H9 (cell line): Measurements from ENCODE around the gene AIPL1. TPM values are rescaled to one million over a fixed set of nuclear protein-coding genes. Genes with fewer than 3 reads are reported as not detected.
A peak's percentile ranks its signal among the peaks of the same experiment; 100 is the strongest.

Experiments
- DNase-seq: peaks from one replicate; pipeline ENCODE4 v3.0.0-alpha.2; 2017
- H2AFZ ChIP-seq: one replicate; pipeline ENCODE4 v1.6.1; 2013; ENCODE audit warnings: mild to moderate bottlenecking, low read length, control low read depth, moderate library complexity
- H2AK5ac ChIP-seq: 2 replicates; pipeline ENCODE4 v1.6.1; 2013; ENCODE audit warnings: low read length, control low read depth, mixed read lengths; ENCODE audit not compliant: insufficient read length
- H2BK120ac ChIP-seq: one replicate; pipeline ENCODE4 v1.6.1; 2013; ENCODE audit warnings: low read depth, mild to moderate bottlenecking, low read length, control low read depth, inconsistent platforms; ENCODE audit not compliant: poor library complexity, severe bottlenecking
- H2BK12ac ChIP-seq: 2 replicates; pipeline ENCODE4 v1.6.1; 2013; ENCODE audit warnings: low read length, control low read depth, mixed read lengths, low read depth; ENCODE audit not compliant: insufficient read length
- H2BK15ac ChIP-seq: 2 replicates; pipeline ENCODE4 v1.6.1; 2013; ENCODE audit warnings: low read depth, low read length, control low read depth
- H2BK20ac ChIP-seq: one replicate; pipeline ENCODE4 v1.6.1; 2013; ENCODE audit warnings: low read depth, mild to moderate bottlenecking, low read length, control low read depth, inconsistent platforms; ENCODE audit not compliant: poor library complexity, severe bottlenecking
- H2BK5ac ChIP-seq: 2 replicates; pipeline ENCODE4 v1.6.1; 2013; ENCODE audit warnings: low read length, control low read depth, mixed read lengths; ENCODE audit not compliant: insufficient read length
- H3K14ac ChIP-seq: 2 replicates; pipeline ENCODE4 v1.6.1; 2013; ENCODE audit warnings: low read length, control low read depth; ENCODE audit not compliant: insufficient read depth
- H3K18ac ChIP-seq: 2 replicates; pipeline ENCODE4 v1.6.1; 2013; ENCODE audit warnings: low read depth, mild to moderate bottlenecking, mixed read lengths, low read length, control low read depth; ENCODE audit not compliant: insufficient read length
- H3K23ac ChIP-seq: 2 replicates; pipeline ENCODE4 v1.6.1; 2013; ENCODE audit warnings: low read length, control low read depth, mixed read lengths, low read depth; ENCODE audit not compliant: insufficient read length
- H3K23me2 ChIP-seq: 2 replicates; pipeline ENCODE4 v1.6.1; 2013; ENCODE audit warnings: low read depth, mild to moderate bottlenecking, mixed read lengths, low read length, control low read depth; ENCODE audit not compliant: insufficient read length, poor library complexity, severe bottlenecking
- H3K27ac ChIP-seq: 2 replicates; pipeline ENCODE4 v1.5.1; 2013; ENCODE audit warnings: low read length, control low read depth, mixed read lengths, low read depth; ENCODE audit not compliant: insufficient read length
- H3K27me3 ChIP-seq: 2 replicates; pipeline ENCODE4 v1.6.1; 2013; ENCODE audit warnings: low read length, control low read depth, inconsistent platforms; ENCODE audit not compliant: insufficient read depth
- H3K4ac ChIP-seq: 2 replicates; pipeline ENCODE4 v1.6.1; 2013; ENCODE audit warnings: low read depth, mild to moderate bottlenecking, control low read depth, inconsistent platforms, low read length, moderate library complexity
- H3K4me1 ChIP-seq: 2 replicates; pipeline ENCODE4 v1.6.1; 2013; ENCODE audit warnings: low read length, control low read depth, inconsistent platforms; ENCODE audit not compliant: insufficient read depth
- H3K4me2 ChIP-seq: 2 replicates; pipeline ENCODE4 v1.6.1; 2013; ENCODE audit warnings: low read length, control low read depth, mixed read lengths; ENCODE audit not compliant: insufficient read length, insufficient read depth
- H3K56ac ChIP-seq: 2 replicates; pipeline ENCODE4 v1.6.1; 2013; ENCODE audit warnings: low read depth, mild to moderate bottlenecking, mixed read lengths, low read length, control low read depth; ENCODE audit not compliant: insufficient read length
- H3K79me1 ChIP-seq: 2 replicates; pipeline ENCODE4 v1.6.1; 2013; ENCODE audit warnings: low read depth, mild to moderate bottlenecking, moderate library complexity, low read length, control low read depth, inconsistent platforms; ENCODE audit not compliant: insufficient read depth, poor library complexity, severe bottlenecking
- H3K79me2 ChIP-seq: 2 replicates; pipeline ENCODE4 v1.6.1; 2013; ENCODE audit warnings: low read length, control low read depth, inconsistent platforms; ENCODE audit not compliant: insufficient read depth
- H3K9ac ChIP-seq: 2 replicates; pipeline ENCODE4 v1.6.1; 2013; ENCODE audit warnings: low read length, control low read depth, mixed read lengths; ENCODE audit not compliant: insufficient read length; ENCODE audit errors: extremely low read depth
- H3K9me3 ChIP-seq: one replicate; pipeline ENCODE4 v1.6.1; 2013; ENCODE audit warnings: low read depth, low read length, inconsistent platforms; ENCODE audit not compliant: control insufficient read depth
- H3T11ph ChIP-seq: one replicate; pipeline ENCODE4 v1.6.1; 2013; ENCODE audit warnings: mild to moderate bottlenecking, low read length, control low read depth, inconsistent platforms
- H4K20me1 ChIP-seq: one replicate; pipeline ENCODE4 v1.6.1; 2013; ENCODE audit not compliant: control insufficient read depth, insufficient read length, insufficient read depth
- H4K5ac ChIP-seq: 2 replicates; pipeline ENCODE4 v1.6.1; 2013; ENCODE audit warnings: low read depth, mild to moderate bottlenecking, mixed read lengths, low read length, control low read depth; ENCODE audit not compliant: insufficient read length
- H4K8ac ChIP-seq: replicated peaks from 2 replicates; pipeline ENCODE4 v1.6.1; 2013; ENCODE audit warnings: low read length, control low read depth, mixed read lengths, low read depth; ENCODE audit not compliant: insufficient read length
- H4K91ac ChIP-seq: 2 replicates; pipeline ENCODE4 v1.6.1; 2013; ENCODE audit warnings: low read depth, mild to moderate bottlenecking, moderate library complexity, mixed read lengths, low read length, control low read depth; ENCODE audit not compliant: insufficient read length
- H3K27ac Mint-ChIP-seq, 3 experiments: 2 replicates in 2 of 3; 3 replicates in 1 of 3; pipeline ENCODE4 v1.8.0; 2020 to 2021; ENCODE audit warnings: mixed read lengths in 3 of 3, mild to moderate bottlenecking in 1 of 3, moderate library complexity in 1 of 3
- H3K27me3 Mint-ChIP-seq: 2 replicates; pipeline ENCODE4 v1.8.0; 2021; ENCODE audit warnings: low read depth, mild to moderate bottlenecking, moderate library complexity, mixed read lengths
- H3K36me3 Mint-ChIP-seq, 3 experiments: 2 replicates in 2 of 3; 3 replicates in 1 of 3; pipeline ENCODE4 v1.8.0; 2020 to 2021; ENCODE audit warnings: low read depth in 3 of 3, mixed read lengths in 3 of 3; ENCODE audit not compliant: insufficient read depth in 1 of 3
- H3K4me1 Mint-ChIP-seq, 2 experiments: 2 replicates each; pipeline ENCODE4 v1.8.0; 2020; ENCODE audit warnings: mixed read lengths in 2 of 2
- H3K4me3 Mint-ChIP-seq, 2 experiments: 2 replicates in 1 of 2; 3 replicates in 1 of 2; pipeline ENCODE4 v1.8.0; 2020 to 2021; ENCODE audit warnings: mild to moderate bottlenecking in 2 of 2, mixed read lengths in 2 of 2, moderate library complexity in 1 of 2
- H3K9me3 Mint-ChIP-seq, 2 experiments: 2 replicates in 1 of 2; 3 replicates in 1 of 2; pipeline ENCODE4 v1.8.0; 2020; ENCODE audit warnings: mild to moderate bottlenecking in 2 of 2, mixed read lengths in 2 of 2, moderate library complexity in 1 of 2
- CTCF ChIP-seq: fragments of 200-600 bp; sonication (generic); conservative IDR thresholded peaks from 3 replicates; pipeline ENCODE4 v1.8.0; 2021; ENCODE audit warnings: antibody characterized with exemption, mild to moderate bottlenecking
- WGBS: extraction: QIAGEN DNeasy Blood & Tissue Kit; methylation state at CpG from one replicate; pipeline ENCODE4 v1.1.7; 2013; ENCODE audit warnings: missing lambda C conversion rate, low lambda C conversion rate, mixed read lengths; ENCODE audit not compliant: insufficient read length; ENCODE audit errors: extremely low coverage; 5-methylcytosine and 5-hydroxymethylcytosine counted together
- total RNA-seq: library from RNA; stranded (reverse); gene quantifications from 2 replicates; pipeline ENCODE4 v1.2.1, GENCODE V29; 2021

The AIPL1 gene
- total RNA-seq, 1 experiment from 2014 or later = 0.57 TPM

DNA sequence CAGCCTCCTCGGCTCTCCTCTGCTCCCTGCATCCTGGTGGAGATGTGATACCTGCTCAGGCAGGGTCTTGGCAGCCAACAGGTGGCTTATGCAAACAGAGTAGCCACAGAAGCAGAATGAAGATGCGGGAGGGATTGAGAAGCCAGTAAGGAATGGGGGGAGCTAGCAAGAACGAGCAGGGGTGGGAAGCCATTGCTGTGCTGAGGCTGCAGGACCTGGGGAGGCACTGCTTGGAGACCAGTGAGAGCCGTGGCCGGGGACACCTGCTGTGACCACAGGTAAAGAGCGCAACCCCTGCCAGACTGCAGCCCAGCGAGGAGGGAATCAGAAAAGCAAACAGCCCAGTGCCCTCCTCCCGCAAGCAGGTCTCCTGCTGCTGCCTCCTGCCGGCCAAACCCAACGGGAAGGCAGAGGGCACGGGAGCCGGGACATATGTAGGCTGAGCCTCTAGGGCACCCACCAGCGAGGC lies 14.7 kb downstream of the AIPL1 start:
- no peak overlapping the region for H2BK120ac ChIP-seq
- Mint-ChIP-seq H3K4me1 (peaks cover 16 to 21% of the 10 kb centered on the region in 2 experiments), H3K27me3 (peaks cover 1% of the 10 kb centered on the region), H3K27ac (peak overlapping the region in 2 of 3 experiments; percentile 23 to 49; a peak in 2 of 7 replicates), H3K4me3 (peak overlapping the region in 1 of 2 experiments; percentile 10; a peak in 2 of 5 replicates), H3K36me3 (no peaks in the 10 kb centered on the region), H3K9me3 (no peaks in the 10 kb centered on the region)
- H3K27ac ChIP-seq = no peak overlapping the region
- no peaks in the 10 kb centered on the region for H3K79me1 ChIP-seq
- H4K8ac ChIP-seq = no peak overlapping the region
- no peaks in the 10 kb centered on the region for H3K9me3 ChIP-seq
- no peak overlapping the region for H3K18ac ChIP-seq
- H2BK5ac ChIP-seq = no peak overlapping the region
- H2AK5ac ChIP-seq = no peak overlapping the region
- H3K4me1 ChIP-seq = no peaks in the 10 kb centered on the region
- H2BK12ac ChIP-seq = no peak overlapping the region
- no peaks in the 10 kb centered on the region for H4K20me1 ChIP-seq
- H3K56ac ChIP-seq = no peak overlapping the region
- no peaks in the 10 kb centered on the region for H3K23me2 ChIP-seq
- no peak overlapping the region for H2AFZ ChIP-seq
- no peak overlapping the region for H3K14ac ChIP-seq
- H3K9ac ChIP-seq = no peak overlapping the region
- no peaks in the 10 kb centered on the region for H3K27me3 ChIP-seq
- no peak overlapping the region for H3K4ac ChIP-seq
- peak overlapping the region; percentile 2 for H3K4me2 ChIP-seq
- no peak overlapping the region for H3K23ac ChIP-seq
- TF ChIP-seq CTCF = peak; percentile 64
- no peak overlapping the region for H4K5ac ChIP-seq
- no peak overlapping the region for H4K91ac ChIP-seq
- no peak overlapping the region for H2BK20ac ChIP-seq
- H2BK15ac ChIP-seq = no peak overlapping the region
- H3T11ph ChIP-seq = no peak overlapping the region
- H3K79me2 ChIP-seq = no peaks in the 10 kb centered on the region
- WGBS = no CpG with 5 or more reads among the region's 13 CpGs
- DNase-seq = peak; percentile 89
